ENCODE data around the gene ROBO1. TPM values are rescaled to one million over a fixed set of nuclear protein-coding genes. Genes with fewer than 3 reads are reported as not detected.

Gene ROBO1
- total RNA-seq, 1 donor from 2014 or later, result 71.7 TPM

GRCh38 chr3:79517766-79518413, 249.9 kb downstream of the ROBO1 start:
- peak; percentile 43 for FAIRE-seq
- H3K27ac ChIP-seq (ENCODE audit: low read depth, low read length), result no peak overlapping the region
- peaks cover 15% of the 10 kb centered on the region for H3K4me1 Mint-ChIP-seq (ENCODE audit: low read depth, unreplicated experiment)

GRCh38 chr3:79516795-79517194, 251.0 kb downstream of the ROBO1 start:
- no peak overlapping the region for H3K27ac ChIP-seq (ENCODE audit: low read depth, low read length)
- H3K27me3 ChIP-seq (ENCODE audit: insufficient read depth, low read length), result peaks cover 2% of the 10 kb centered on the region
- H3K4me1 Mint-ChIP-seq (ENCODE audit: low read depth, unreplicated experiment), result peaks cover 15% of the 10 kb centered on the region
- peak overlapping the region; percentile 34 for H2AFZ ChIP-seq (ENCODE audit: low read depth, low read length)
- H3K27ac Mint-ChIP-seq (ENCODE audit: unreplicated experiment), result no peak overlapping the region
- H3K36me3 ChIP-seq (ENCODE audit: insufficient read depth, low read length), result no peaks in the 10 kb centered on the region
- H4K20me1 ChIP-seq (ENCODE audit: insufficient read depth, low read length), result no peaks in the 10 kb centered on the region
- H3K9me3 Mint-ChIP-seq (ENCODE audit: unreplicated experiment), result no peaks in the 10 kb centered on the region
- no peak overlapping the region for H3K9ac ChIP-seq (ENCODE audit: low read length)
- FAIRE-seq (no peak), DNase-seq (ENCODE audit: low read depth) (peak; percentile 32)
- peak overlapping the region; percentile 9 for H3K4me2 ChIP-seq (ENCODE audit: low read length)
- no peaks in the 10 kb centered on the region for H3K9me3 ChIP-seq (ENCODE audit: insufficient read depth, low read depth, low read length)
- no peaks in the 10 kb centered on the region for H3K79me2 ChIP-seq (ENCODE audit: insufficient read depth, low read length)
- no peaks in the 10 kb centered on the region for H3K4me1 ChIP-seq (ENCODE audit: insufficient read depth, low read length)
- no peak overlapping the region for H3K4me3 Mint-ChIP-seq (ENCODE audit: unreplicated experiment)
- H3K4me3 ChIP-seq (ENCODE audit: insufficient read depth, low read depth, low read length), result no peak overlapping the region
- H3K27me3 Mint-ChIP-seq (ENCODE audit: low read depth, unreplicated experiment), result no peaks in the 10 kb centered on the region
- TF ChIP-seq CTCF (IDR thresholded peaks at IDR 0.05; ENCODE audit: insufficient read depth, low read depth, low read length), result no peak
- TF ChIP-seq EZH2 (IDR thresholded peaks at IDR 0.05; ENCODE audit: insufficient read depth, low read length), result no peak
- H3K36me3 Mint-ChIP-seq (ENCODE audit: low read depth, unreplicated experiment), result no peaks in the 10 kb centered on the region

More at GRCh38 chr3:79517766-79518413, 249.9 kb downstream of the ROBO1 start:
- Histone ChIP-seq H3K27me3 (ENCODE audit: insufficient read depth, low read length) (peaks cover 2% of the 10 kb centered on the region), H3K79me2 (ENCODE audit: insufficient read depth, low read length) (no peaks in the 10 kb centered on the region), H3K36me3 (ENCODE audit: insufficient read depth, low read length) (no peaks in the 10 kb centered on the region), H3K4me2 (ENCODE audit: low read length) (no peak overlapping the region), H3K4me3 (ENCODE audit: insufficient read depth, low read depth, low read length) (no peak overlapping the region), H4K20me1 (ENCODE audit: insufficient read depth, low read length) (no peaks in the 10 kb centered on the region), H3K9me3 (ENCODE audit: insufficient read depth, low read depth, low read length) (no peaks in the 10 kb centered on the region), H2AFZ (ENCODE audit: low read depth, low read length) (no peak overlapping the region), H3K4me1 (ENCODE audit: insufficient read depth, low read length) (no peaks in the 10 kb centered on the region), H3K9ac (ENCODE audit: low read length) (no peak overlapping the region)
- Mint-ChIP-seq H3K36me3 (ENCODE audit: low read depth, unreplicated experiment) (no peaks in the 10 kb centered on the region), H3K27me3 (ENCODE audit: low read depth, unreplicated experiment) (no peaks in the 10 kb centered on the region), H3K4me3 (ENCODE audit: unreplicated experiment) (no peak overlapping the region), H3K9me3 (ENCODE audit: unreplicated experiment) (no peaks in the 10 kb centered on the region), H3K27ac (ENCODE audit: unreplicated experiment) (no peak overlapping the region)
- peak; percentile 21 for DNase-seq (ENCODE audit: low read depth)
- TF ChIP-seq CTCF (IDR thresholded peaks at IDR 0.05; ENCODE audit: insufficient read depth, low read depth, low read length), result peak; percentile 69
- TF ChIP-seq EZH2 (IDR thresholded peaks at IDR 0.05; ENCODE audit: insufficient read depth, low read length), result no peak

- no peak overlapping the region for H3K4me3 Mint-ChIP-seq (ENCODE audit: unreplicated experiment)
These were observed 252.7 kb downstream of the ROBO1 start for GRCh38 chr3:79515072-79515471.

More at GRCh38 chr3:79515072-79515471, 252.7 kb downstream of the ROBO1 start:
- Histone ChIP-seq H3K4me1 (ENCODE audit: insufficient read depth, low read length) (no peaks in the 10 kb centered on the region), H3K27ac (ENCODE audit: low read depth, low read length) (no peak overlapping the region), H3K4me2 (ENCODE audit: low read length) (peak overlapping the region; percentile 40), H3K36me3 (ENCODE audit: insufficient read depth, low read length) (no peaks in the 10 kb centered on the region), H3K79me2 (ENCODE audit: insufficient read depth, low read length) (no peaks in the 10 kb centered on the region), H4K20me1 (ENCODE audit: insufficient read depth, low read length) (no peaks in the 10 kb centered on the region), H2AFZ (ENCODE audit: low read depth, low read length) (peak overlapping the region; percentile 45), H3K27me3 (ENCODE audit: insufficient read depth, low read length) (peaks cover 2% of the 10 kb centered on the region), H3K4me3 (ENCODE audit: insufficient read depth, low read depth, low read length) (no peak overlapping the region), H3K9ac (ENCODE audit: low read length) (no peak overlapping the region), H3K9me3 (ENCODE audit: insufficient read depth, low read depth, low read length) (no peaks in the 10 kb centered on the region)
- DNase-seq (ENCODE audit: low read depth) (peak; percentile 66), FAIRE-seq (no peak)
- H3K9me3 Mint-ChIP-seq (ENCODE audit: unreplicated experiment), result peaks cover 2% of the 10 kb centered on the region
- peaks cover 7% of the 10 kb centered on the region for H3K4me1 Mint-ChIP-seq (ENCODE audit: low read depth, unreplicated experiment)
- no peaks in the 10 kb centered on the region for H3K36me3 Mint-ChIP-seq (ENCODE audit: low read depth, unreplicated experiment)
- H3K27me3 Mint-ChIP-seq (ENCODE audit: low read depth, unreplicated experiment), result no peaks in the 10 kb centered on the region
- no peak overlapping the region for H3K27ac Mint-ChIP-seq (ENCODE audit: unreplicated experiment)
- no peak for TF ChIP-seq CTCF (IDR thresholded peaks at IDR 0.05; ENCODE audit: insufficient read depth, low read depth, low read length)
- TF ChIP-seq EZH2 (IDR thresholded peaks at IDR 0.05; ENCODE audit: insufficient read depth, low read length), result no peak
